HCT116 (cell line): ENCODE results near the gene SYN1. TPM values are rescaled to one million over a fixed set of nuclear protein-coding genes. Genes with fewer than 3 reads are reported as not detected.

ENCODE experiments used
- ATAC-seq: fragments of 200-7000 bp; cut with Tn5 transposase; 2 replicates; pipeline ENCODE4 v1.9.1; 2020; ENCODE audit warnings: mild to moderate bottlenecking, moderate library complexity
- BruUV-seq: library from RNA; stranded (reverse); fragments of 400-500 nt; replicated peaks from 2 replicates; lab custom pipeline; 2021; lab: Mats Ljungman, UMichigan
- CTCF ChIA-PET: fragments of 300-600 bp; sonication (Branson Sonifier 250); formaldehyde crosslinking; loops from one replicate; lab custom pipeline; 2021; ENCODE audit warnings: antibody characterized with exemption; lab: Charles Lee
- POLR2A ChIA-PET: fragments of 300-600, 350-600 bp; sonication (Branson Sonifier 250); formaldehyde crosslinking; loops from one replicate; lab custom pipeline; 2021; ENCODE audit warnings: antibody characterized with exemption; lab: Charles Lee
- RAD21 ChIA-PET, 2 experiments: fragments of 300-600 bp; sonication (Branson Sonifier 250); formaldehyde crosslinking; loops; one replicate each; lab custom pipeline; 2023; ENCODE audit warnings: low total read pairs in 2 of 2; ENCODE audit not compliant: uncharacterized antibody in 2 of 2, unreplicated experiment in 2 of 2, low non-redundant PET in 1 of 2; lab: Charles Lee
- DNase-seq: peaks from one replicate; pipeline ENCODE4 v3.0.0-alpha.2; 2010; ENCODE audit warnings: low read depth, low spot score
- H2AFZ ChIP-seq: fragments of 200-600 bp; shearing (Covaris generic), sonication (generic); 2 replicates; pipeline ENCODE4 v1.6.1; 2017; ENCODE audit warnings: low read depth, mixed run types, mixed read lengths, antibody characterized with exemption, low read length; ENCODE audit not compliant: poor library complexity, severe bottlenecking
- H3K27ac ChIP-seq: 2 replicates; pipeline ENCODE4 v1.5.1; 2012; ENCODE audit warnings: low read depth, low read length
- H3K27me3 ChIP-seq: fragments of 200-600 bp; sonication (generic); 2 replicates; pipeline ENCODE4 v1.6.1; 2016; ENCODE audit warnings: mixed run types, low read length, mixed read lengths; ENCODE audit not compliant: insufficient read depth
- H3K36me3 ChIP-seq, 2 experiments: fragments of 200-500 bp in 1 of 2; fragments of 200-600 bp in 1 of 2; sonication (Bioruptor generic) in 1 of 2; sonication (generic) in 1 of 2; 2 replicates each; pipeline versions ENCODE4 v1.5.1 to v1.6.1; 2014 to 2016; ENCODE audit warnings: low read length in 2 of 2, inconsistent platforms in 1 of 2, mixed read lengths in 1 of 2, mixed run types in 1 of 2; ENCODE audit not compliant: insufficient read depth in 2 of 2, control insufficient read depth in 1 of 2
- H3K4me1 ChIP-seq, 2 experiments: fragments of 200-600 bp in 1 of 2; sonication (generic) in 1 of 2; 2 replicates each; pipeline versions ENCODE4 v1.5.1 to v1.6.1; 2012 to 2017; ENCODE audit warnings: low read length in 2 of 2, inconsistent platforms in 1 of 2, mild to moderate bottlenecking in 1 of 2, mixed read lengths in 1 of 2, mixed run types in 1 of 2, moderate library complexity in 1 of 2; ENCODE audit not compliant: insufficient read depth in 2 of 2, control insufficient read depth in 1 of 2
- H3K4me2 ChIP-seq: fragments of 200-600 bp; sonication (generic); 2 replicates; pipeline ENCODE4 v1.6.1; 2017; ENCODE audit warnings: mixed run types, low read length, mixed read lengths
- H3K4me3 ChIP-seq, 2 experiments: fragments of 200-600 bp in 1 of 2; sonication (generic) in 1 of 2; replicated peaks in 1 of 2; 2 replicates each; pipeline ENCODE4 v1.5.1; 2011 to 2016; ENCODE audit warnings: low read length in 2 of 2, control low read depth in 1 of 2, low read depth in 1 of 2, mild to moderate bottlenecking in 1 of 2, mixed read lengths in 1 of 2, mixed run types in 1 of 2
- H3K79me2 ChIP-seq: fragments of 200-600 bp; sonication (generic); 2 replicates; pipeline ENCODE4 v1.6.1; 2017; ENCODE audit warnings: mild to moderate bottlenecking, mixed run types, low read length, moderate library complexity, mixed read lengths; ENCODE audit not compliant: insufficient read depth
- H3K9ac ChIP-seq: fragments of 200-600 bp; sonication (generic); 2 replicates; pipeline ENCODE4 v1.6.1; 2016; ENCODE audit warnings: low read length, mixed read lengths
- H3K9me2 ChIP-seq: fragments of 200-600 bp; sonication (generic), shearing (Covaris generic); 2 replicates; pipeline ENCODE4 v1.6.1; 2017; ENCODE audit warnings: mixed run types, mild to moderate bottlenecking, moderate library complexity; ENCODE audit not compliant: insufficient read depth
- H3K9me3 ChIP-seq, 2 experiments: fragments of 200-500 bp in 1 of 2; fragments of 200-600 bp in 1 of 2; sonication (Bioruptor generic) in 1 of 2; sonication (generic) in 1 of 2; 2 replicates each; pipeline ENCODE4 v1.6.1; 2014 to 2017; ENCODE audit warnings: low read length in 2 of 2, mixed read lengths in 2 of 2, inconsistent platforms in 1 of 2, low read depth in 1 of 2, mild to moderate bottlenecking in 1 of 2, mixed run types in 1 of 2, moderate library complexity in 1 of 2; ENCODE audit not compliant: control insufficient read depth in 1 of 2, insufficient read depth in 1 of 2
- H4K20me1 ChIP-seq: fragments of 200-600 bp; sonication (generic), shearing (Covaris generic); 2 replicates; pipeline ENCODE4 v1.6.1; 2017; ENCODE audit warnings: mixed run types, mild to moderate bottlenecking, moderate library complexity; ENCODE audit not compliant: insufficient read depth
- ATF3 ChIP-seq: IDR thresholded peaks from 2 replicates; pipeline ENCODE4 v1.6.1; 2012
- CTCF ChIP-seq, 3 experiments: fragments of 200-600 bp in 1 of 3; sonication (generic) in 1 of 3; IDR thresholded peaks in 2 of 3; conservative IDR thresholded peaks in 1 of 3; 2 replicates each; pipeline ENCODE4 v1.5.1; 2012 to 2017; ENCODE audit warnings: low read depth in 2 of 3, low read length in 2 of 3, antibody characterized with exemption in 1 of 3, borderline replicate concordance in 1 of 3, control low read depth in 1 of 3, mild to moderate bottlenecking in 1 of 3, mixed read lengths in 1 of 3, mixed run types in 1 of 3, moderate library complexity in 1 of 3; ENCODE audit not compliant: insufficient read depth in 1 of 3
- EZH2 ChIP-seq: fragments of 200-600 bp; sonication (generic); IDR thresholded peaks from 2 replicates; pipeline ENCODE4 v1.6.1; 2017; ENCODE audit warnings: antibody characterized with exemption, mixed run types
- FOSL1 ChIP-seq: IDR thresholded peaks from 2 replicates; pipeline ENCODE4 v1.6.1; 2012; ENCODE audit warnings: low read depth
- POLR2A ChIP-seq: IDR thresholded peaks from 2 replicates; pipeline ENCODE4 v1.7.0; 2011; ENCODE audit warnings: borderline replicate concordance; ENCODE audit not compliant: insufficient read depth, insufficient read length; ENCODE audit errors: extremely low read depth
- POLR2AphosphoS5 ChIP-seq: IDR thresholded peaks from 2 replicates; pipeline ENCODE4 v1.6.1; 2011; ENCODE audit warnings: mild to moderate bottlenecking, low read depth, low read length, moderate library complexity
- RAD21 ChIP-seq: IDR thresholded peaks from 2 replicates; pipeline ENCODE4 v1.6.1; 2012; ENCODE audit warnings: low read depth, mild to moderate bottlenecking
- SP1 ChIP-seq: IDR thresholded peaks from 2 replicates; pipeline ENCODE4 v1.6.1; 2012; ENCODE audit warnings: low read depth
- SRF ChIP-seq: IDR thresholded peaks from 2 replicates; pipeline ENCODE4 v1.6.1; 2012; ENCODE audit warnings: low read depth
- intact Hi-C: fragments of 100-400 bp; cut with micrococcal nuclease; formaldehyde crosslinking; loops from 2 replicates; pipeline ENCODE4 v1.10.0; 2022
- total RNA-seq: library from RNA; stranded (reverse); gene quantifications from one replicate; pipeline ENCODE4 v1.2.1, GENCODE V29; 2021; ENCODE audit not compliant: unreplicated experiment

SYN1 gene
- total RNA-seq, 1 experiment from 2014 or later = 0.86 TPM

DNA sequence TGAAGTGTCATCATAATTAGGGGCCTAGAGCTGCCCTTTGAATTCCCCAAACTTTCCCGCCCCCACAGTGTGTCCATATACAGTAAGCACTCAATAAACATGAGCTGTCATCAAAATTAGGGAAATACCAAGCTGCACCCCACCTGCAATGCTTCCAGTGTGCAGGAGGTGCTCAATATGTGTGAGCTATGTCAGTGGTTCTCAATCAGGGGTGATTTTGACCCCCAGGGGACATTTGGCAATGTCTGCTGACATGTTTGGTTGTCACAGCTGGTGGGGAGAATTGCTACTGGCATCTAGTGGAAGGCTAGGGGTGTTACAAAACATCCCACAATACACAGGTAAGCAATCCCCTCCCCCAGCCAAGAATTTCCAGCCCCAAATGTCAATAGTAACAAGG lies 9.3 kb upstream of the SYN1 start:
- H3K9me3 ChIP-seq = no peaks in the 10 kb centered on the region
- H4K20me1 ChIP-seq = no peaks in the 10 kb centered on the region
- H3K9me2 ChIP-seq = no peaks in the 10 kb centered on the region
- H3K4me1 ChIP-seq = no peaks in the 10 kb centered on the region
- BruUV-seq = no TSS peak
- no peak for TF ChIP-seq POLR2AphosphoS5
- TF ChIP-seq RAD21 = peak; percentile 60
- no peak for TF ChIP-seq EZH2
- TF ChIP-seq ATF3 = no peak
- no peak for TF ChIP-seq FOSL1
- no peak for TF ChIP-seq SP1
- no peak for TF ChIP-seq SRF
- no peak for TF ChIP-seq POLR2A
- peak; percentile 21 to 27 (median 24); a peak in 2 of 6 replicates for TF ChIP-seq CTCF (IDR thresholded peaks at IDR 0.05 in 2 of 3, conservative IDR thresholded peaks at IDR 0.05 in 1 of 3; ENCODE audit: borderline replicate concordance in 1 of 3, insufficient read depth in 1 of 3, low read depth in 2 of 3, low read length in 2 of 3)
- TF ChIP-seq, all 23 proteins: peak for 2
- ChIA-PET POLR2A (no interaction called here), CTCF (interaction anchor here (1.0 kb wide), 1 partner anchor 132 kb away, joined by 3 read pairs; no protein-coding TSS in a partner anchor), RAD21 (no interaction called here)
- H3K4me3 ChIP-seq = no peak overlapping the region
- H2AFZ ChIP-seq = no peak overlapping the region
- ATAC-seq = peak; percentile 64
- DNase-seq = no peak
- intact Hi-C loops = loop anchor here (5.0 kb wide), 1 partner anchor 67 kb away; the partner anchor contains the start of gene ARAF
- H3K27ac ChIP-seq = no peak overlapping the region
- no peaks in the 10 kb centered on the region for H3K36me3 ChIP-seq
- no peak overlapping the region for H3K4me2 ChIP-seq
- H3K79me2 ChIP-seq = no peaks in the 10 kb centered on the region
- H3K27me3 ChIP-seq = no peaks in the 10 kb centered on the region
- no peak overlapping the region for H3K9ac ChIP-seq
